NOMO-1 treated with dmso at 0.1 percent for 144 hours (cell line): ENCODE data around the gene CHD6.

Source experiments
- DNase-seq: peaks from one replicate; lab custom pipeline; 2025; ENCODE audit not compliant: unreplicated experiment; lab: John Stamatoyannopoulos, UW

Gene CHD6

GRCh38 chr20:41623625-41624375 lies 5.6 kb upstream of the CHD6 start:
- DNase-seq, result no peak

- DNase-seq, result no peak
Observed at GRCh38 chr20:41622584-41622983, 4.4 kb upstream of the CHD6 start.

GRCh38 chr20:41621971-41622370 lies 3.8 kb upstream of the CHD6 start:
- no peak for DNase-seq

GRCh38 chr20:41621421-41621820 lies 3.2 kb upstream of the CHD6 start:
- no peak for DNase-seq

GRCh38 chr20:41619360-41620100 lies 1.4 kb upstream of the CHD6 start:
- no peak for DNase-seq

- DNase-seq, result no peak
Observed at GRCh38 chr20:41618807-41619311, 682 bp upstream of the CHD6 start.

- no peak for DNase-seq
Observed at GRCh38 chr20:41617059-41617901, 897 bp downstream of the CHD6 start.

- DNase-seq, result peak; percentile 46
Observed at GRCh38 chr20:41616228-41616627, 1.9 kb downstream of the CHD6 start.

- DNase-seq, result no peak
Observed at GRCh38 chr20:41615676-41616075, 2.5 kb downstream of the CHD6 start.

GRCh38 chr20:41615110-41615509 lies 3.1 kb downstream of the CHD6 start:
- DNase-seq, result no peak

- DNase-seq, result no peak
Observed at GRCh38 chr20:41613321-41613720, 4.9 kb downstream of the CHD6 start.

- no peak for DNase-seq
Observed at GRCh38 chr20:41609474-41609873, 8.7 kb downstream of the CHD6 start.

- DNase-seq, result no peak
Observed at GRCh38 chr20:41608606-41609005, 9.6 kb downstream of the CHD6 start.

- DNase-seq, result no peak
Observed at GRCh38 chr20:41607791-41608190, 10.4 kb downstream of the CHD6 start.

- DNase-seq, result no peak
Observed at GRCh38 chr20:41604002-41604401, 14.2 kb downstream of the CHD6 start.

- no peak for DNase-seq
Observed at GRCh38 chr20:41601742-41602141, 16.4 kb downstream of the CHD6 start.

GRCh38 chr20:41600926-41601631 lies 17.1 kb downstream of the CHD6 start:
- DNase-seq, result no peak

GRCh38 chr20:41599699-41600104 lies 18.5 kb downstream of the CHD6 start:
- DNase-seq, result no peak

- DNase-seq, result no peak
Observed at GRCh38 chr20:41598719-41599118, 19.5 kb downstream of the CHD6 start.

- no peak for DNase-seq
Observed at GRCh38 chr20:41594514-41595322, 23.5 kb downstream of the CHD6 start.
